Stimulated activated CD4-positive, alpha-beta T cell treated with anti-CD3 and anti-CD28 coated beads, Interleukin-1b, Interleukin-23, amount 100 ng/mL, for 24 hours (primary cell): ENCODE measurements around the gene LSMEM2.
A peak's percentile ranks its signal among the peaks of the same experiment; 100 is the strongest.
"Not testable (repeated sequence)": the region's sequence is repeated elsewhere in the genome, so short reads cannot be mapped to it uniquely, and the experiment has no call there.

Experiments used
- DNase-seq, 4 experiments: peaks; one replicate each; pipeline ENCODE4 v3.0.0-alpha.2; 2020; ENCODE audit warnings: low read depth in 4 of 4, low spot score in 1 of 4

The LSMEM2 gene

DNA sequence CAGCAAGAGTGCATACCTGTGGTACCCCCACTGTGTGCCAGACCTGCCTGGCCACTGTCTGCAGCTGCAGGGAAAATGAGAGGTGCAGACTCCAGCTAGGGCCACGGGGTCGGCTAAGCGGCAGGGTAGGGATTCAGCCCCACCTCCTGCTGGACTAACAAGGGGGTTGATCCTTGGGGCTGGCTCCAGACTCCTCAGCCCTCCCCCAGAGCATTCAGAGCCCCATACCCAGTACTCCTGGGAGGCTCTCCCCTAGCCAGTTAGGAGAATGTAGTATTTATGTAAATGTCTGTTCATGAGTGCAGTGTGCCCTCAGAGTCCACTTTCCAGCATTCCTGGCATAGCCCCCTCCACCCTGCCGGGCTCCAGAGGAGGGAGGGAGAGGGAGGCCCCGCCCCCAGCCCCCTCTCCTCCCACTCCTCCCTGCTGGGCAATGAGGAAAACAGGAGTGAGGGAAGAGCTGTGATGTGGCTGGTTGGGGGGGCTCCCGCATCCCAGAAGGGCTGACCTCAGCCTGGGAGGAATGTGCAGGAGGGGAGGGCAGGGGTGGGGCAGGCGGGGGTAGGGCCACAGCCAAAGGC is 14.4 kb upstream of the LSMEM2 start:
- DNase-seq = no peak

DNA sequence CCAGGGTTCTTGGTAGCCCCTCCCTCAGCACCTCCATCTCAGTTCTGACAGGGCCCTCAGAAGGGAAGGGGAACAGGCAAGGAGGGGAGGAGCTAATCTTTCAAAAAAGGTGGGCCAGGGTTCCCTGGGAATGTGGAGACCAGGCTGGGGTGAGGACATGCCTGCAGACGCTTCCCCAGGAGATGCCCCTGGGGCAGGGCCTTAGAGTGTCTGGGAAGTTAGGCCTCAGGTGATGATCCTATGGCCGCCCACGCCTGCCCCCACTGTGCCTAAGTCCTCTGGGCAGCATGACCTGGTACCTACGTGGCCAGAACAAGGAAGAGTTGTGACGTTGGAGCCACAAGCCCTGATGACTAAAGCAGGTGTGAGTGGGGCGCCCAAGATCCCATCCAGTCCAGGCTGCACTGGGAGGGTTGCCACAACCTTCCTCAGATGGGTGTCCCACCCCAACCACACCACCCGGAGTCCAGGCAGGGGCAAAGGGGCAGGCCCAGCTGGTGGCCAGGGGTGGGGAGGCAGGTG is 13.9 kb upstream of the LSMEM2 start:
- no peak for DNase-seq

DNA sequence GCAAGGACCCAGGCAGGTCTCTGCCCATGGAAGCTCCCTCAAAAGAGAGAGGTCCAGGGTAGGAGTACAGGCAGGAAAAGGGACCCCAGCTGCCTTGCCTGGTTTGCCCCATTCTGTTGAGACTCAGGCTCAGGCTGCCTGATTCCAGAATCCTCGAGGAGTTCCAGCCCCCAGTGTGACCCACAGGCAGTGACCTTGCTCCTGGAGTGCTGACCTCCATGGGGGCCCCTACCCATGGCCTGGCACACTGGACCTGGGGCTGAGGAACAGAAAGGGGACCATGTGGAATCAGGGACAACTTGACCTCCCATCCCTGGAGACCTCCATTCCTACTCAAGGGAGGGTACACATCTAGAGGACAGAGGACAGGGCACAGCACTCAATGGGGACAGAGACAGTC is 13.3 kb upstream of the LSMEM2 start:
- no peak for DNase-seq

DNA sequence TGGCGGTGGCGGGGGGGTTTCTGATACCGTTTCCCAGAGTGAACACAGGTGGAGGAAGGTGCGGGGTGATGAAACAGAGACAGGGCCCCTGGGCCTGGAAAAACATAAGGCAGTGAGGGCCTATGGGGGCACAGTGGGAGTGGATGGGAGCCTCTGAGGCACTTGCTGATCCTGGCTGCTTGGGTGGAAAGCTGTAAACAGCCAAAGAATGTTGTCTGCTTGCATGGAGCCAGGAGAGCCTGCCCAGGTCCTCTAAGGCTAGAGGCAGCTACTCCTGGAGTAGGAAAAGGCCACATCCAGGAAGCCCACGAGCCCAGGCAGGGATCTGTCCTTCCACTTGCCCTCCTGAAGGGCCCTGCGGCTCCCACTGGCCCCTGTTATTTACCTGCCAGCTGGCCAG is 12.9 kb upstream of the LSMEM2 start:
- no peak for DNase-seq

- DNase-seq = no peak
Measured at GRCh38 chr3:50266836-50267235, 12.1 kb upstream of the LSMEM2 start.

DNA sequence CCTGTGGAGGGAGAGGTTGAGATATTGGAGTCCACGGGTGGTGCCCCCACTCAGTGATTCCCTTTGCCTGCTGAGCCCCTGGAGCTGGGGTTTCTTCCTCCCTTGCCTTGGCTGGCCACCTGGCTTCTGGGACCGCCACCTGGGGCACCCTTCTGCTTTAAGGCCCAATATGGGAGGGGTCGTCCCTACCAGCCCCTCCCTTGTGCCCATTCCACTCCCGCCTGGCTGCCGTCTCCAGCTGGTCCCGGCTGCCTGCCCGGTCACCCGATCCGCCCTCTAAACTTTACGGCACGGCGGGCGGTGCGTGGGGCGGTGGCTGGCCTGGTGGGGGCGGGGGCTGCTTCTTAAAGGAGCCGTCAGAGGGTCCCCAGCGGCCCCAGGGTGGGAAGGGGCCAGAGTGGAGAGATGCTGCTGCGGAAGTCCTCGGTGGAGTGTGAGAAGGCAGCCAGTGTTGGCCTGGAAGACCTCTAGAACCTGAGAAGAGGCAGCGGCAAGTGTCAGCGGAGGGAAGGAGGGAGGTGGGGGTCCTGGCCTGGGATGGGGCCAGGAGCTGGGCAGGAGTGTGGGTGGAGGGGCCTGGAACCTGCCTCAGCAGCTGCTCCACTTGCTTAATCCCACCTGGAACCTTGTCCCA is 11.5 kb upstream of the LSMEM2 start:
- no peak for DNase-seq

- DNase-seq = no peak
Measured at GRCh38 chr3:50268276-50268675, 10.6 kb upstream of the LSMEM2 start.

DNA sequence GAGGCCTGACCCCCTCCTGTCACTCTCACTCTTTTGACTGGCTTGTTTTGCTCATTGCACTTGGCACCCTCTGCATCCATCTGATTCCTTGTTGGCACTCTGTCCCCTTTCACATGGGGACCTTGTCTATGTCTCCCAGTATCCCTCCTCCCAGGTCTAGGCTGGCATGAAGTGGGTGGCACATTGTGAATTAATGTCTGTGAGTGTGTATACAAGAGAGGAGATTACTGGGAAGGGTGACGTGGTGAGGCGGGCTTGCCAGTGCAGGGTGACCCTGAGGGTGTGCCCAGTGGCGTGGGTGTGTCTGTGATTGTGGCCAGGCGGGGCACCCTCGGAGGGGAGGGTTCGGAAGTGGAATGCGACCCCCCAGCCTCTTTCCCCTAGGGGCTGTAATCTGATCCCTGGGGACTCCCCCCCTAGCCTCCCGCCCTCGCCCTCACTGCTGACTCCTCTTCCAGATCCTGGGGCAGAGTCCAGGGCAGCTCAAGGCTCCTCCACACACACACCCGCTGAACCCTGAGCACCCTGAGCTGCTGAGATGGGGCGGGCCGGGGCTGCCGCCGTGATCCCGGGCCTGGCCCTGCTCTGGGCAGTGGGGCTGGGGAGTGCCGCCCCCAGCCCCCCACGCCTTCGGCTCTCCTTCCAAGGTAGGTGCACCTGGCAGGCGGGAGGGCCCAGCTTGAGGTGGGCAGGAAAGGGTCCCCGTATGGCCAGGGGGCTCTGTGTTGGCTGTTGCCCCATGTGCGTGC is 10.0 kb upstream of the LSMEM2 start, which contains the start of gene SEMA3B:
TSS of gene SEMA3B (plus strand) at position 445 of the 749 bp plus-strand sequence. CDS start at position 539, 94 bp downstream.
- no peak for DNase-seq

DNA sequence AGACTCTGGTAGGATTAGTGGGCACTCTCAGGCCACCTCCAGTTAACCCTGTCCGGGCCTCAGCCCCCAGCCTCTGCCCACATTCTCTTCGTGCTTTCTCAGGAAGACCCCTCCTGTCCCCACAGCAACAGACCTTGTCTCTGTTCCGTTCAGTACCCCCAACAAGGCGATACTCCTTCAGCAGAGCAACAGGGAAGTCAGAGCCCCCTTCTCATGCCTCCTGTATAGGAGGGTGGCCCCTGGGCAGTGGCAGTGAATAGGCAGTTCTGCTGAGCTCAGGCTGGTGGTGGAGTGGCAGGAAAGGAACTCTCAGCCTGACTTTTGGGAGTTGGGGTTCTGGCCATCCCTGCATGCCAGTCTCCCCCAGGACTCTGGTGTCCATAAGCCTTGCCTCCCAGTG is 9.4 kb upstream of the LSMEM2 start:
- no peak for DNase-seq

- DNase-seq = no peak
Measured at GRCh38 chr3:50269977-50270413, 8.9 kb upstream of the LSMEM2 start.

DNA sequence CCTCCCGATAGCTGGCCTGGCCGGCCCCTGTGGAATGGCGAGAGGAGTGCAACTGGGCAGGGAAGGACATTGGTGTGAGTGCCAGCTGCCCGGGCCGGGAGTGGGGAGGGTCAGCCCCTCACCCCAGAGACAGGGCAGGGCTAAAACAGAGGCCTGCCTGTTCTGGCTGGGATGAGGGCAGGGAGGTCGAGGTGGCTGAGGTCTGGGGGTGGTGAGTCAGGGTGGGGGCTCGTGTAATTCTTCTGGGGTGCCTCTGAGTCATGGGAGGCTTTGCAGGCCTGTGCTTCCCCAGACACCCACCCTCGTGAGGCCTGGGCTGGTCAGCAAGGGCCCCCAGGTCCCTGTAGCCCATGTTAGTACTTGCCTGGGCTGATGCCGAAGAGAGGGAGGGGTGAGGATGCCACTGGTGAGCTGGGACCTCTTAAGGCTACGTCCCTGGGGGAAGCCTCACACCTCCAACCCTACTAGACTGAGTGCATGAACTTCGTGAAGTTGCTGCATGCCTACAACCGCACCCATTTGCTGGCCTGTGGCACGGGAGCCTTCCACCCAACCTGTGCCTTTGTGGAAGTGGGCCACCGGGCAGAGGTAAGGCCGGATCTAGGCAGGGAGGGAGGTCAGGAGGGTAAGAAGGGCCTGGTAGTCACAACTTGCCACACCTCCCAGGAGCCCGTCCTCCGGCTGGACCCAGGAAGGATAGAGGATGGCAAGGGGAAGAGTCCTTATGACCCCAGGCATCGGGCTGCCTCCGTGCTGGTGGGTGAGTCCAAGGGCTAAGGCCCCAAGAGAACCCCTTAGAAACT is 8.3 kb upstream of the LSMEM2 start:
- no peak for DNase-seq

DNA sequence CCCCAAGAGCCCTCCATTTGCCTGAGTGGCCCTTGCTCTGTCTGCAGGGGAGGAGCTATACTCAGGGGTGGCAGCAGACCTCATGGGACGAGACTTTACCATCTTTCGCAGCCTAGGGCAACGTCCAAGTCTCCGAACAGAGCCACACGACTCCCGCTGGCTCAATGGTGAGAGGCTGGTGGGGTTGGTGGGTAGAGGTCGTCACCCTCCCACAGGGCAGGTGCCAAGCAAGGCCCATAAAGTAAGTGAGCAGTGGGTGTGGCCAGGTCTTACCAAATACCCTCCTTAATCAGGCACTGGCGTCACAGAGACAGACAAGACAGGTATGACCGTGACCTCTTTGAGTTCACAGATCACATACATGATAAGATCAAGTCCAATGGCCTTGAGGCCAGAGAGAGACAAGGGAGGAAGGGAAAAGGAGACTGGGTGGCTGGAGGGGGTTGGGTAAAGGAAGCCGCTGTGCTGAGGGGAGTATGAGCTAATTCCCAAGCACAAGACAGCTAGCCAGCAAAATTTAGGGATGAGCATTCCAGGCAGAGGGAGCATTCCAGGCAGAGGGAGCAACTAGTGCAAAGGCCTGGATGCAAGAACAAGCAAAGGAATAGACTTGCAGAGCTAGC is 7.5 kb upstream of the LSMEM2 start:
- no peak for DNase-seq

GRCh38 chr3:50272538-50272910 is 6.4 kb upstream of the LSMEM2 start:
- DNase-seq = not testable (repeated sequence)

DNA sequence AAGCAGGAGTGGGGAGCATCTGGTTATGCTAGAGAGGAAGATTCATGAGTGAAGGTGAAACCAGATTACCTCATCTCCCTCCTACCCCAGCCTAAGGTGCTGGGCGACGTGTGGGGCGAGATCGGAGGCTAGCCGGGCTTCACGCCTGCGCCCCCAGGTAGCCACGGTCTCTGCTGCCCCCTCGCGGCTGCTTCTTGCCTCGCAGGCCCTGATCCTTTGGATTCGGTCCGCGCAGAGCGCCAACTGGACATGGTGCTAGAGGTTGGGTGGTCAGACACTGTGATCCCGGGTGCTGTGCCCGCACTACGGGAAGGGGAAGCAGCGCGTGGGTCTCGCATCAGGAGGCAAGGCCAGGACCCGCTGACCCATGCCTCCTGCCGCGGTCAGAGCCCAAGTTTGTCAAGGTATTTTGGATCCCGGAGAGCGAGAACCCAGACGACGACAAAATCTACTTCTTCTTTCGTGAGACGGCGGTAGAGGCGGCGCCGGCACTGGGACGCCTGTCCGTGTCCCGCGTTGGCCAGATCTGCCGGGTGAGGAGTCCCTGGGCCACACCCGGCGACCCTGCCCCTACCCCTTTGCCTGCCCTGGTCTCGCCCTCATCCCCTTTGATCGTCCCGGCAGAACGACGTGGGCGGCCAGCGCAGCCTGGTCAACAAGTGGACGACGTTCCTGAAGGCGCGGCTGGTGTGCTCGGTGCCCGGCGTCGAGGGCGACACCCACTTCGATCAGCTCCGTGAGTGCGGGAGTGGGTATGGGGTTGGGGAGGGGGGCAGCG is 5.8 kb upstream of the LSMEM2 start:
- DNase-seq = peak; percentile 84 to 92 (median 87)

DNA sequence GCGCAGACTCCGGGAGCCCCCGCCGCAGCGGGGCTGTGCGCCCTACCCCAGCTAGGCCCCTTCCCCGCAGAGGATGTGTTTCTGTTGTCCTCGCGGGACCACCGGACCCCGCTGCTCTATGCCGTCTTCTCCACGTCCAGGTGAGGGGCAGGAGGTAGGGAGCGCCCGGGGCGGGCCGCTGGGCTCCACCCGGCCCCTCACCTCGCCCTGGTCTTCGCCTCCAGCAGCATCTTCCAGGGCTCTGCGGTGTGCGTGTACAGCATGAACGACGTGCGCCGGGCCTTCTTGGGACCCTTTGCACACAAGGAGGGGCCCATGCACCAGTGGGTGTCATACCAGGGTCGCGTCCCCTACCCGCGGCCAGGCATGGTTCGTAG is 5.2 kb upstream of the LSMEM2 start:
- DNase-seq = no peak

GRCh38 chr3:50274371-50275104 is 4.3 kb upstream of the LSMEM2 start:
- peak; percentile 34 to 64 (median 50) for DNase-seq

GRCh38 chr3:50275141-50275995 is 3.5 kb upstream of the LSMEM2 start:
- DNase-seq = no peak

DNA sequence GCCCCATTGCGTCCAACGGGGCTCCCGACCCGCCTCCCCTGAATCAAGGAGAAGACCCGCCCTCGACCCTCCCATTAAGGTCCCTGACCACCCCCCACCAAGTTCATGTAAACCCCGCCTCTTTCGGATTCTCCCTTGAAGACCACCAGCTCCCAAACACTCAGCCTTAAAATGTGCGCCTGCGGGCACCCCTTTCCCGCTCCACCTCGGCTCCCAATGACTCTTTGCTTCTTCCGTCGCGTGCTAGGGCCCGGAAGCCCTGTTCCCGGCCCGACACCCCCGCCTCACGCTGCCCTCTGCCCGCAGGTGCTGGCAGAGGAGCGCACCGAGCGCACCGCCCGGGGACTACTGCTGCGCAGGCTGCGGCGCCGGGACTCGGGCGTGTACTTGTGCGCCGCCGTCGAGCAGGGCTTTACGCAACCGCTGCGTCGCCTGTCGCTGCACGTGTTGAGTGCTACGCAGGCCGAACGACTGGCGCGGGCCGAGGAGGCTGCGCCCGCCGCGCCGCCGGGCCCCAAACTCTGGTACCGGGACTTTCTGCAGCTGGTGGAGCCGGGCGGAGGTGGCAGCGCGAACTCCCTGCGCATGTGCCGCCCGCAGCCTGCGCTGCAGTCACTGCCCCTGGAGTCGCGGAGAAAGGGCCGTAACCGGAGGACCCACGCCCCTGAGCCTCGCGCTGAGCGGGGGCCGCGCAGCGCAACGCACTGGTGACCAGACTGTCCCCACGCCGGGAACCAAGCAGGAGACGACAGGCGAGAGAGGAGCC is 2.7 kb upstream of the LSMEM2 start:
- no peak for DNase-seq
